GM21515 (cell line): Measurements from ENCODE around the gene JAKMIP1.
"Not testable (repeated sequence)": the region's sequence is repeated elsewhere in the genome, so short reads cannot be mapped to it uniquely, and the experiment has no call there.

ENCODE experiments used
- ATAC-seq: cut with Tn5 transposase; IDR thresholded peaks from one replicate; pipeline ENCODE4 v1.9.1; 2021; ENCODE audit not compliant: unreplicated experiment

The JAKMIP1 gene

GRCh38 chr4:5999356-5999755 lies 201.0 kb downstream of the JAKMIP1 start:
- ATAC-seq: no peak

- peak; percentile 81 for ATAC-seq
These were observed 201.9 kb downstream of the JAKMIP1 start for GRCh38 chr4:5998333-5998936.

GRCh38 chr4:5996641-5997040 lies 203.7 kb downstream of the JAKMIP1 start:
- ATAC-seq: no peak

GRCh38 chr4:5995901-5996623 lies 204.3 kb downstream of the JAKMIP1 start:
- ATAC-seq: no peak

- no peak for ATAC-seq
These were observed 206.2 kb downstream of the JAKMIP1 start for GRCh38 chr4:5993876-5994811.

GRCh38 chr4:5993346-5993745 lies 207.0 kb downstream of the JAKMIP1 start:
- not testable (repeated sequence) for ATAC-seq

GRCh38 chr4:5992828-5993321 lies 207.5 kb downstream of the JAKMIP1 start:
- ATAC-seq: no peak

- ATAC-seq: no peak
These were observed 208.1 kb downstream of the JAKMIP1 start for GRCh38 chr4:5992171-5992827.

- no peak for ATAC-seq
These were observed 208.9 kb downstream of the JAKMIP1 start for GRCh38 chr4:5991405-5991804.

- no peak for ATAC-seq
These were observed 209.7 kb downstream of the JAKMIP1 start for GRCh38 chr4:5990446-5991160.

- ATAC-seq: no peak
These were observed 210.8 kb downstream of the JAKMIP1 start for GRCh38 chr4:5989236-5990225.

GRCh38 chr4:5988086-5988845 lies 212.1 kb downstream of the JAKMIP1 start:
- ATAC-seq: no peak

GRCh38 chr4:5984843-5985242 lies 215.5 kb downstream of the JAKMIP1 start:
- no peak for ATAC-seq

GRCh38 chr4:5982156-5982973 lies 218.0 kb downstream of the JAKMIP1 start:
- ATAC-seq: no peak

GRCh38 chr4:5980436-5981155 lies 219.8 kb downstream of the JAKMIP1 start:
- no peak for ATAC-seq

- no peak for ATAC-seq
These were observed 220.4 kb downstream of the JAKMIP1 start for GRCh38 chr4:5979981-5980380.

GRCh38 chr4:5976921-5977320 lies 223.4 kb downstream of the JAKMIP1 start:
- ATAC-seq: no peak
